Liver (tissue), 9 donors: ENCODE results near the gene SLC25A52. TPM values are rescaled to one million over a fixed set of nuclear protein-coding genes. Genes with fewer than 3 reads are reported as not detected.

Experiments used
- DNase-seq: peaks from one replicate; pipeline ENCODE4 v3.0.0-alpha.2; 2017; ENCODE audit warnings: low spot score
- H3K27ac ChIP-seq, 2 donors: one replicate each; pipeline ENCODE4 v1.7.0; 2013; ENCODE audit warnings: inconsistent platforms in 2 of 2, low read length in 2 of 2, control low read depth in 1 of 2, low read depth in 1 of 2, mild to moderate bottlenecking in 1 of 2
- H3K27me3 ChIP-seq, 4 donors: one replicate each; pipeline versions ENCODE4 v1.6.1 to v1.7.0; 2013; ENCODE audit warnings: low read length in 3 of 4, inconsistent platforms in 1 of 4, mild to moderate bottlenecking in 1 of 4, moderate library complexity in 1 of 4; ENCODE audit not compliant: control insufficient read depth in 4 of 4, insufficient read depth in 4 of 4
- H3K36me3 ChIP-seq, 4 donors: one replicate each; pipeline versions ENCODE4 v1.6.1 to v1.7.0; 2013; ENCODE audit warnings: low read length in 3 of 4, mild to moderate bottlenecking in 3 of 4, low read depth in 1 of 4, moderate library complexity in 1 of 4; ENCODE audit not compliant: control insufficient read depth in 4 of 4, insufficient read depth in 3 of 4
- H3K4me1 ChIP-seq, 4 donors: one replicate each; pipeline versions ENCODE4 v1.6.1 to v1.7.0; 2013; ENCODE audit warnings: low read length in 3 of 4, mild to moderate bottlenecking in 3 of 4, moderate library complexity in 1 of 4; ENCODE audit not compliant: control insufficient read depth in 4 of 4, insufficient read depth in 4 of 4
- H3K4me3 ChIP-seq, 3 donors: one replicate each; pipeline versions ENCODE4 v1.6.1 to v1.7.0; 2013; ENCODE audit warnings: low read length in 3 of 3, control low read depth in 1 of 3, low read depth in 1 of 3, mild to moderate bottlenecking in 1 of 3
- H3K9ac ChIP-seq, 2 donors: one replicate each; pipeline ENCODE4 v1.7.0; 2013; ENCODE audit warnings: low read length in 2 of 2, mild to moderate bottlenecking in 2 of 2, moderate library complexity in 2 of 2, control low read depth in 1 of 2, low read depth in 1 of 2
- H3K9me3 ChIP-seq, 4 donors: one replicate each; pipeline versions ENCODE4 v1.6.1 to v1.7.0; 2013; ENCODE audit warnings: low read length in 3 of 4; ENCODE audit not compliant: control insufficient read depth in 4 of 4
- ATF3 ChIP-seq: IDR thresholded peaks from 2 replicates; pipeline ENCODE4 v1.6.1; 2016; ENCODE audit warnings: antibody characterized with exemption
- EGR1 ChIP-seq, 2 donors: IDR thresholded peaks; 2 replicates each; pipeline ENCODE4 v1.6.1; 2016 to 2018; ENCODE audit warnings: antibody characterized with exemption in 2 of 2, low read depth in 2 of 2
- FOXA1 ChIP-seq: IDR thresholded peaks from 2 replicates; pipeline ENCODE4 v1.6.1; 2016; ENCODE audit warnings: antibody characterized with exemption
- FOXA2 ChIP-seq: IDR thresholded peaks from 2 replicates; pipeline ENCODE4 v1.6.1; 2016; ENCODE audit warnings: antibody characterized with exemption
- GABPA ChIP-seq, 2 donors: IDR thresholded peaks in 1 of 2; conservative IDR thresholded peaks in 1 of 2; 2 replicates each; pipeline ENCODE4 v1.6.1; 2016; ENCODE audit warnings: antibody characterized with exemption in 2 of 2, mild to moderate bottlenecking in 1 of 2, moderate library complexity in 1 of 2
- HNF4A ChIP-seq, 2 donors: conservative IDR thresholded peaks; 2 replicates each; pipeline ENCODE4 v1.6.1; 2016; ENCODE audit warnings: antibody characterized with exemption in 2 of 2, mild to moderate bottlenecking in 2 of 2
- HNF4G ChIP-seq: IDR thresholded peaks from 2 replicates; pipeline ENCODE4 v1.6.1; 2016; ENCODE audit warnings: antibody characterized with exemption
- JUND ChIP-seq, 2 donors: IDR thresholded peaks; 2 replicates each; pipeline ENCODE4 v1.6.1; 2016; ENCODE audit warnings: antibody characterized with exemption in 2 of 2
- MAX ChIP-seq: IDR thresholded peaks from 2 replicates; pipeline ENCODE4 v1.6.1; 2016; ENCODE audit warnings: antibody characterized with exemption
- NR2F2 ChIP-seq: IDR thresholded peaks from 2 replicates; pipeline ENCODE4 v1.6.1; 2016; ENCODE audit warnings: antibody characterized with exemption
- RAD21 ChIP-seq, 2 donors: IDR thresholded peaks; 2 replicates each; pipeline ENCODE4 v1.6.1; 2016; ENCODE audit warnings: antibody characterized with exemption in 2 of 2, mild to moderate bottlenecking in 2 of 2
- RXRA ChIP-seq, 2 donors: IDR thresholded peaks; 2 replicates each; pipeline ENCODE4 v1.6.1; 2017 to 2018; ENCODE audit warnings: antibody characterized with exemption in 2 of 2, mild to moderate bottlenecking in 1 of 2
- SP1 ChIP-seq: IDR thresholded peaks from 2 replicates; pipeline ENCODE4 v1.6.1; 2018; ENCODE audit warnings: antibody characterized with exemption, mild to moderate bottlenecking
- TAF1 ChIP-seq: conservative IDR thresholded peaks from 2 replicates; pipeline ENCODE4 v1.6.1; 2016; ENCODE audit warnings: antibody characterized with exemption, mild to moderate bottlenecking
- YY1 ChIP-seq: IDR thresholded peaks from 2 replicates; pipeline ENCODE4 v1.6.1; 2016; ENCODE audit warnings: antibody characterized with exemption, mild to moderate bottlenecking
- ZBTB33 ChIP-seq: IDR thresholded peaks from 2 replicates; pipeline ENCODE4 v1.6.1; 2016; ENCODE audit warnings: antibody characterized with exemption
- WGBS: extraction: QIAGEN DNeasy Blood & Tissue Kit; methylation state at CpG from one replicate; pipeline ENCODE4 v1.1.7; 2013; 5-methylcytosine and 5-hydroxymethylcytosine counted together
- polyA plus RNA-seq, 2 donors: library from polyadenylated mRNA; stranded (reverse) in 1 of 2; unstranded in 1 of 2; fragments of 200-250 nt in 1 of 2; fragments of >200 nt in 1 of 2; fragmentation: Nextera tagmentation in 1 of 2; extraction: Ambion mirVana in 1 of 2; gene quantifications; one replicate each; pipeline versions ENCODE4 v1.2.1 to v1.2.3, GENCODE V29; 2013 to 2015
- total RNA-seq, 2 donors: library from RNA; depleted of rRNA; stranded (reverse); fragments of >200 nt; gene quantifications; one replicate each; pipeline ENCODE4 v1.2.3, GENCODE V29; 2014
- TF ChIP-seq, protein P1 (sequence below): fragments of 150-350 bp; IDR thresholded peaks from 2 replicates; pipeline ENCODE4 v1.5.1; 2017; ENCODE audit warnings: improper control_type of control experiment, low read depth, low read length; ENCODE audit not compliant: missing input control
- donor health status: healthy.
- donor health status: healthy.
- donor health status: healthy.
- donor health status: healthy.
- donor health status: healthy.

SLC25A52 gene
- total and polyA plus RNA-seq, 4 donors: 0.14 to 0.17 TPM; not detected in 2

DNA sequence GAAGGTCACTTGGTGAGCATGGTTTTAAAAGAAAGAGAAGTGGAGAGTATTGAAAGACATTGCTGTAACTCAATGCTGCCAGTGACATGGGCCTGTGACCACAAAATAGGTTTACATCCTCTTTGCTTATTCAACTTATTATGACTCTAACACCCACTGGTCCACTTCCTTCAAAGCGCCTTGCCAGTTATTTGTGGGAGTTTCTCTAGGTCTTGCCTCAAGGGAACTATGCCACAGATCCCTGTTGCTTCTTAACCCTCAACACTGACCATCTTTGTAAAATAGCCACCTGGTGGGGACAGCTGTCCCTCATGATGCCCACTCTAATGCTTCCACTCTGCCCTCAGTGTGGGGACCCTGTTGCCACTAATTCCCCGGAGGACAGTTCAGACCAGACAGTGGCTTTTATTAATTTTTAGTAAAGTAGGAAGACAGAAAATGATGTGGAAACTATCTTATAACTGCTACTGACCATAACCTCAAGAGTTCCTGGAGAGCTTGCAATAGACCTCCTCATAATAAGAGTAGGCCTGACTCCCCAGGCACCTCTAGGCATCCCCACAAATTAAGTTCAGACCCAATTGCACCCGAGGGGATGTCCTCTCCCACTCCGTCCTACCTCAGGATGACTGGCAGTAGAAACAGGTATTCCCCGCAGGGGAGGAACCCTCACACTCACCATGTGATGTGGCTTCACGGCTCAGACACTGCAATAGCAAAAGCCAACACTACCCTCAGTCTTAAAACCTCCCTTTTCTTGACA lies 31.3 kb upstream of the SLC25A52 start:
- Histone ChIP-seq H3K4me1 (peaks cover 2 to 24% (median 20%) of the 10 kb centered on the region in 4 donors), H3K9ac (no peak overlapping the region), H3K36me3 (no peaks in the 10 kb centered on the region), H3K4me3 (no peak overlapping the region), H3K9me3 (no peaks in the 10 kb centered on the region), H3K27ac (peak overlapping the region; percentile 2 to 21), H3K27me3 (no peaks in the 10 kb centered on the region)
- WGBS: 76% methylated on average over 6 of the region's 6 CpGs
- no peak for DNase-seq
- TF ChIP-seq ATF3: no peak
- TF ChIP-seq MAX: no peak

DNA sequence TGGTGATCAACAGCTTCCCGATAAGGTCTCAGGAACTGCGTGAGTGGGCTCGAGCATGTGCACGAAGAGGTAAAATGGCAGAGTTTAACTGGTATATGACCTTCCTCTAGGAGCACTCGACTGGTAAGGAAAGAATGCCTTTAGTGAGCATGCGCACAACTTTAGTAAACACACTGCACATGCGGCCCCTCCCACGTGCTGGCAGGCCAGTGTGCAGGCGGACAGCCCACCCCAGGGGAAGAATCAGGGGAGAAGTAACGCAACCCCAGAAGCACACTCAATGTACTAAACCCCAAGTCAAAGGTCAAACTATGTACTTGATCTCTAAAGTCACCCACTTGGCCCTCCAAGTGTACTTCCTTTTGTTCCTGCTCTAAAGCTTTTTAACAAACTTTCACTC lies 28.7 kb upstream of the SLC25A52 start:
- TF ChIP-seq FOXA2 (no peak), JUND (IDR thresholded peaks at IDR 0.05) (no peak), TAF1 (no peak), HNF4G (no peak), FOXA1 (no peak), ZBTB33 (no peak), SP1 (no peak), YY1 (no peak), RAD21 (IDR thresholded peaks at IDR 0.05) (no peak), MAX (no peak), EGR1 (IDR thresholded peaks at IDR 0.05; ENCODE audit: low read depth in 2 of 2) (no peak), NR2F2 (no peak), GABPA (IDR thresholded peaks at IDR 0.05 in 1 of 2, conservative IDR thresholded peaks at IDR 0.05 in 1 of 2) (no peak), HNF4A (conservative IDR thresholded peaks at IDR 0.05) (no peak), RXRA (IDR thresholded peaks at IDR 0.05) (no peak)
- TF ChIP-seq, protein P1, sequence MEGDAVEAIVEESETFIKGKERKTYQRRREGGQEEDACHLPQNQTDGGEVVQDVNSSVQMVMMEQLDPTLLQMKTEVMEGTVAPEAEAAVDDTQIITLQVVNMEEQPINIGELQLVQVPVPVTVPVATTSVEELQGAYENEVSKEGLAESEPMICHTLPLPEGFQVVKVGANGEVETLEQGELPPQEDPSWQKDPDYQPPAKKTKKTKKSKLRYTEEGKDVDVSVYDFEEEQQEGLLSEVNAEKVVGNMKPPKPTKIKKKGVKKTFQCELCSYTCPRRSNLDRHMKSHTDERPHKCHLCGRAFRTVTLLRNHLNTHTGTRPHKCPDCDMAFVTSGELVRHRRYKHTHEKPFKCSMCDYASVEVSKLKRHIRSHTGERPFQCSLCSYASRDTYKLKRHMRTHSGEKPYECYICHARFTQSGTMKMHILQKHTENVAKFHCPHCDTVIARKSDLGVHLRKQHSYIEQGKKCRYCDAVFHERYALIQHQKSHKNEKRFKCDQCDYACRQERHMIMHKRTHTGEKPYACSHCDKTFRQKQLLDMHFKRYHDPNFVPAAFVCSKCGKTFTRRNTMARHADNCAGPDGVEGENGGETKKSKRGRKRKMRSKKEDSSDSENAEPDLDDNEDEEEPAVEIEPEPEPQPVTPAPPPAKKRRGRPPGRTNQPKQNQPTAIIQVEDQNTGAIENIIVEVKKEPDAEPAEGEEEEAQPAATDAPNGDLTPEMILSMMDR: no peak
- peaks cover 2 to 24% (median 20%) of the 10 kb centered on the region in 4 donors for H3K4me1 ChIP-seq
- H3K36me3 ChIP-seq: no peaks in the 10 kb centered on the region
- no peaks in the 10 kb centered on the region for H3K27me3 ChIP-seq
- no peak overlapping the region for H3K4me3 ChIP-seq
- H3K27ac ChIP-seq: no peak overlapping the region
- WGBS: 90% methylated on average over 10 of the region's 10 CpGs
- no peak for DNase-seq
- H3K9ac ChIP-seq: no peak overlapping the region
- H3K9me3 ChIP-seq: no peaks in the 10 kb centered on the region
